ENCODE data around the gene SFN. TPM values are rescaled to one million over a fixed set of nuclear protein-coding genes. Genes with fewer than 3 reads are reported as not detected.
A peak's percentile ranks its signal among the peaks of the same experiment; 100 is the strongest.

Gene SFN
- total and polyA plus RNA-seq, 2 of the 13 experiments (the other 11 are each of a cell fraction or from before 2014, with no cell fraction given): 4.3 to 5.6 TPM

DNA sequence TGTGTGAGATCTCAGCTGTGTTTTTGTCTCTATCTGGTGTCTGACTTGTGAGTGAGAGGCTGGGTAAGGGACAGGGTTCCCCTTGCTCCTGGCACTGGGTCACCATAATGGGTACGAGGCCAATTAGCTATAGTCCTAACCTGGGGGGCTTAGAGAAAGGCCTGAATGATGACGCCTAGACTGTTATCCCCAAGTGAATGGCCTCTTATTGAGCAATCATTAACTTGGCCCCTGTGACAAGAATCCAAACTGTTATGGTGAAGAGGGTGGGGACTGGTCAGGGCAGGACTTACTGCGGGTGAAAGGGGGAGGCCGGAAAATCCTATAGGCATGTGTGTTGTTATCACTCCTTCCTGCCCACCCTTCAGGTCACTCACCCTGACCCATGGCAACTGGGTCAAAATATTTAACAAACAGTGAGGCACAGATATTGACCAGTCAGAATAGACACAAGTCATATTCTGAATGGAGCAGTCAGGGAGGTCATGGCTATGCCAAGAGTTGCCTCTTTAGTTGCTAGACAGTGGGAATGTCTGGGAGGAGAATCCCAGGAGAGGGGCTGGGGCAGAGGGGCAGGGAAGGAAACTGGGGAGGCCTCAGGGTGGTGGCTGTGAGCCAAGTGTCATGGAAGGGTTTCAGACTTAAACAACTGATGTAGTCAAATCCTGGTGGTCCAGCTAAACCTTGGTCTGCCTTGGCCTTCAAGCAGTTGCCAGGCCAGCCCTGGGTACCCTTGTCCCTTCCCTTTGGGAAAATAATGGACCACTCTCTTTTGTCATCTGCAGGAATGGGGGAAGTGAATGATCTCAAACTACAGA lies 47.6 kb downstream of the SFN start (continued):
- TF ChIP-seq, protein P1, sequence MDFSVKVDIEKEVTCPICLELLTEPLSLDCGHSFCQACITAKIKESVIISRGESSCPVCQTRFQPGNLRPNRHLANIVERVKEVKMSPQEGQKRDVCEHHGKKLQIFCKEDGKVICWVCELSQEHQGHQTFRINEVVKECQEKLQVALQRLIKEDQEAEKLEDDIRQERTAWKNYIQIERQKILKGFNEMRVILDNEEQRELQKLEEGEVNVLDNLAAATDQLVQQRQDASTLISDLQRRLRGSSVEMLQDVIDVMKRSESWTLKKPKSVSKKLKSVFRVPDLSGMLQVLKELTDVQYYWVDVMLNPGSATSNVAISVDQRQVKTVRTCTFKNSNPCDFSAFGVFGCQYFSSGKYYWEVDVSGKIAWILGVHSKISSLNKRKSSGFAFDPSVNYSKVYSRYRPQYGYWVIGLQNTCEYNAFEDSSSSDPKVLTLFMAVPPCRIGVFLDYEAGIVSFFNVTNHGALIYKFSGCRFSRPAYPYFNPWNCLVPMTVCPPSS (IDR thresholded peaks at IDR 0.05): no peak
- TF ChIP-seq, protein P2, sequence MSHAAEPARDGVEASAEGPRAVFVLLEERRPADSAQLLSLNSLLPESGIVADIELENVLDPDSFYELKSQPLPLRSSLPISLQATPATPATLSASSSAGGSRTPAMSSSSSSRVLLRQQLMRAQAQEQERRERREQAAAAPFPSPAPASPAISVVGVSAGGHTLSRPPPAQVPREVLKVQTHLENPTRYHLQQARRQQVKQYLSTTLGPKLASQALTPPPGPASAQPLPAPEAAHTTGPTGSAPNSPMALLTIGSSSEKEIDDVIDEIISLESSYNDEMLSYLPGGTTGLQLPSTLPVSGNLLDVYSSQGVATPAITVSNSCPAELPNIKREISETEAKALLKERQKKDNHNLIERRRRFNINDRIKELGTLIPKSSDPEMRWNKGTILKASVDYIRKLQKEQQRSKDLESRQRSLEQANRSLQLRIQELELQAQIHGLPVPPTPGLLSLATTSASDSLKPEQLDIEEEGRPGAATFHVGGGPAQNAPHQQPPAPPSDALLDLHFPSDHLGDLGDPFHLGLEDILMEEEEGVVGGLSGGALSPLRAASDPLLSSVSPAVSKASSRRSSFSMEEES (CRISPR knock-in tag; IDR thresholded peaks at IDR 0.05): peak; percentile 81
- TF ChIP-seq ZC3H13 (CRISPR knock-in tag; IDR thresholded peaks at IDR 0.05) (peak; percentile 98), ATF1 (CRISPR knock-in tag; IDR thresholded peaks at IDR 0.05) (no peak), NFE2L1 (CRISPR knock-in tag; IDR thresholded peaks at IDR 0.05; ENCODE audit: borderline replicate concordance) (no peak), PHF20 (CRISPR knock-in tag; IDR thresholded peaks at IDR 0.05) (no peak), ZNF484 (CRISPR knock-in tag; IDR thresholded peaks at IDR 0.05; ENCODE audit: borderline replicate concordance, low read depth) (no peak), CENPX (CRISPR knock-in tag; IDR thresholded peaks at IDR 0.05) (no peak), SAP130 (CRISPR knock-in tag; IDR thresholded peaks at IDR 0.05; ENCODE audit: low read depth) (peak; percentile 97), TEAD2 (CRISPR knock-in tag; IDR thresholded peaks at IDR 0.05) (no peak)
- TF ChIP-seq, protein P3, sequence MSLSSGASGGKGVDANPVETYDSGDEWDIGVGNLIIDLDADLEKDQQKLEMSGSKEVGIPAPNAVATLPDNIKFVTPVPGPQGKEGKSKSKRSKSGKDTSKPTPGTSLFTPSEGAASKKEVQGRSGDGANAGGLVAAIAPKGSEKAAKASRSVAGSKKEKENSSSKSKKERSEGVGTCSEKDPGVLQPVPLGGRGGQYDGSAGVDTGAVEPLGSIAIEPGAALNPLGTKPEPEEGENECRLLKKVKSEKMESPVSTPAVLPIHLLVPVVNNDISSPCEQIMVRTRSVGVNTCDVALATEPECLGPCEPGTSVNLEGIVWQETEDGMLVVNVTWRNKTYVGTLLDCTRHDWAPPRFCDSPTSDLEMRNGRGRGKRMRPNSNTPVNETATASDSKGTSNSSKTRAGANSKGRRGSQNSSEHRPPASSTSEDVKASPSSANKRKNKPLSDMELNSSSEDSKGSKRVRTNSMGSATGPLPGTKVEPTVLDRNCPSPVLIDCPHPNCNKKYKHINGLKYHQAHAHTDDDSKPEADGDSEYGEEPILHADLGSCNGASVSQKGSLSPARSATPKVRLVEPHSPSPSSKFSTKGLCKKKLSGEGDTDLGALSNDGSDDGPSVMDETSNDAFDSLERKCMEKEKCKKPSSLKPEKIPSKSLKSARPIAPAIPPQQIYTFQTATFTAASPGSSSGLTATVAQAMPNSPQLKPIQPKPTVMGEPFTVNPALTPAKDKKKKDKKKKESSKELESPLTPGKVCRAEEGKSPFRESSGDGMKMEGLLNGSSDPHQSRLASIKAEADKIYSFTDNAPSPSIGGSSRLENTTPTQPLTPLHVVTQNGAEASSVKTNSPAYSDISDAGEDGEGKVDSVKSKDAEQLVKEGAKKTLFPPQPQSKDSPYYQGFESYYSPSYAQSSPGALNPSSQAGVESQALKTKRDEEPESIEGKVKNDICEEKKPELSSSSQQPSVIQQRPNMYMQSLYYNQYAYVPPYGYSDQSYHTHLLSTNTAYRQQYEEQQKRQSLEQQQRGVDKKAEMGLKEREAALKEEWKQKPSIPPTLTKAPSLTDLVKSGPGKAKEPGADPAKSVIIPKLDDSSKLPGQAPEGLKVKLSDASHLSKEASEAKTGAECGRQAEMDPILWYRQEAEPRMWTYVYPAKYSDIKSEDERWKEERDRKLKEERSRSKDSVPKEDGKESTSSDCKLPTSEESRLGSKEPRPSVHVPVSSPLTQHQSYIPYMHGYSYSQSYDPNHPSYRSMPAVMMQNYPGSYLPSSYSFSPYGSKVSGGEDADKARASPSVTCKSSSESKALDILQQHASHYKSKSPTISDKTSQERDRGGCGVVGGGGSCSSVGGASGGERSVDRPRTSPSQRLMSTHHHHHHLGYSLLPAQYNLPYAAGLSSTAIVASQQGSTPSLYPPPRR (CRISPR knock-in tag; IDR thresholded peaks at IDR 0.05; ENCODE audit: borderline replicate concordance): peak; percentile 96
- TF ChIP-seq, protein P4, sequence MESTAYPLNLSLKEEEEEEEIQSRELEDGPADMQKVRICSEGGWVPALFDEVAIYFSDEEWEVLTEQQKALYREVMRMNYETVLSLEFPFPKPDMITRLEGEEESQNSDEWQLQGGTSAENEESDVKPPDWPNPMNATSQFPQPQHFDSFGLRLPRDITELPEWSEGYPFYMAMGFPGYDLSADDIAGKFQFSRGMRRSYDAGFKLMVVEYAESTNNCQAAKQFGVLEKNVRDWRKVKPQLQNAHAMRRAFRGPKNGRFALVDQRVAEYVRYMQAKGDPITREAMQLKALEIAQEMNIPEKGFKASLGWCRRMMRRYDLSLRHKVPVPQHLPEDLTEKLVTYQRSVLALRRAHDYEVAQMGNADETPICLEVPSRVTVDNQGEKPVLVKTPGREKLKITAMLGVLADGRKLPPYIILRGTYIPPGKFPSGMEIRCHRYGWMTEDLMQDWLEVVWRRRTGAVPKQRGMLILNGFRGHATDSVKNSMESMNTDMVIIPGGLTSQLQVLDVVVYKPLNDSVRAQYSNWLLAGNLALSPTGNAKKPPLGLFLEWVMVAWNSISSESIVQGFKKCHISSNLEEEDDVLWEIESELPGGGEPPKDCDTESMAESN (CRISPR knock-in tag; conservative IDR thresholded peaks at IDR 0.05): peak; percentile 26; the same call in 1 of the 2 replicates

Measured in HepG2 (cell line).